ENCODE results near the gene CELF4.

Gene CELF4

GRCh38 chr18:37521510-37522465, 43.8 kb downstream of the CELF4 start:
- peaks cover 0 to 57% (median 37%) of the 10 kb centered on the region in 5 experiments for H3K27me3 ChIP-seq (replicated peaks in 2 of 5; ENCODE audit: control insufficient read depth in 4 of 5, insufficient read depth in 5 of 5, low read length in 4 of 5)
- DNase-seq, result no peak
- H3K4me1 ChIP-seq (ENCODE audit: control extremely low read depth in 1 of 4, control insufficient read depth in 4 of 4, insufficient read depth in 4 of 4, low read length in 3 of 4), result peaks cover 0 to 6% (median 2%) of the 10 kb centered on the region in 4 experiments
- H3K36me3 ChIP-seq (ENCODE audit: control insufficient read depth in 4 of 4, insufficient read depth in 4 of 4, low read length in 3 of 4), result no peaks in the 10 kb centered on the region
- 85% methylated on average over 13 of the region's 19 CpGs for WGBS (ENCODE audit: insufficient coverage)
- POLR2A ChIA-PET, result no interaction called here
- H3K4me3 ChIP-seq (ENCODE audit: control insufficient read depth in 1 of 7, extremely low read depth in 1 of 7, insufficient read depth in 4 of 7, low read depth in 2 of 7, low read length in 6 of 7), result no peak overlapping the region
- CTCF ChIA-PET, result interaction anchor here (1.0 kb wide), 1 partner anchor 32 kb away, joined by 3 read pairs; no protein-coding TSS in a partner anchor
- no peak overlapping the region for H3K27ac ChIP-seq (ENCODE audit: insufficient read depth in 1 of 2, low read depth in 1 of 2, low read length in 2 of 2, poor library complexity in 1 of 2, severe bottlenecking in 2 of 2)
- H3K9me3 ChIP-seq (ENCODE audit: control extremely low read depth in 1 of 5, control insufficient read depth in 4 of 5, insufficient read depth in 2 of 5, low read depth in 1 of 5, low read length in 4 of 5), result no peaks in the 10 kb centered on the region

GRCh38 chr18:37520508-37520907, 45.1 kb downstream of the CELF4 start:
- H3K36me3 ChIP-seq (ENCODE audit: control insufficient read depth in 4 of 4, insufficient read depth in 4 of 4, low read length in 3 of 4), result no peaks in the 10 kb centered on the region
- H3K4me3 ChIP-seq (ENCODE audit: control insufficient read depth in 1 of 7, extremely low read depth in 1 of 7, insufficient read depth in 4 of 7, low read depth in 2 of 7, low read length in 6 of 7), result no peak overlapping the region
- POLR2A ChIA-PET, result no interaction called here
- WGBS (ENCODE audit: insufficient coverage), result 100% methylated on average over 2 of the region's 3 CpGs
- no peak for DNase-seq
- CTCF ChIA-PET, result interaction anchor here (1.0 kb wide), 1 partner anchor 36 kb away, joined by 4 read pairs; no protein-coding TSS in a partner anchor
- no peaks in the 10 kb centered on the region for H3K9me3 ChIP-seq (ENCODE audit: control extremely low read depth in 1 of 5, control insufficient read depth in 4 of 5, insufficient read depth in 2 of 5, low read depth in 1 of 5, low read length in 4 of 5)
- H3K27ac ChIP-seq (ENCODE audit: insufficient read depth in 1 of 2, low read depth in 1 of 2, low read length in 2 of 2, poor library complexity in 1 of 2, severe bottlenecking in 2 of 2), result no peak overlapping the region
- H3K27me3 ChIP-seq (replicated peaks in 2 of 5; ENCODE audit: control insufficient read depth in 4 of 5, insufficient read depth in 5 of 5, low read length in 4 of 5), result peaks cover 0 to 51% (median 25%) of the 10 kb centered on the region in 5 experiments
- peaks cover 0 to 6% (median 2%) of the 10 kb centered on the region in 4 experiments for H3K4me1 ChIP-seq (ENCODE audit: control extremely low read depth in 1 of 4, control insufficient read depth in 4 of 4, insufficient read depth in 4 of 4, low read length in 3 of 4)

- DNase-seq, result no peak
- no peaks in the 10 kb centered on the region for H3K36me3 ChIP-seq (ENCODE audit: control insufficient read depth in 4 of 4, insufficient read depth in 4 of 4, low read length in 3 of 4)
- ChIA-PET CTCF (interaction anchor here (1.0 kb wide), 1 partner anchor 35 kb away, joined by 4 read pairs; no protein-coding TSS in a partner anchor), POLR2A (no interaction called here)
- peaks cover 0 to 45% (median 16%) of the 10 kb centered on the region in 5 experiments for H3K27me3 ChIP-seq (replicated peaks in 2 of 5; ENCODE audit: control insufficient read depth in 4 of 5, insufficient read depth in 5 of 5, low read length in 4 of 5)
- WGBS (ENCODE audit: insufficient coverage), result 92% methylated on average over 9 of the region's 9 CpGs
- no peak overlapping the region for H3K4me3 ChIP-seq (ENCODE audit: control insufficient read depth in 1 of 7, extremely low read depth in 1 of 7, insufficient read depth in 4 of 7, low read depth in 2 of 7, low read length in 6 of 7)
- peaks cover 0 to 5% (median under 1%) of the 10 kb centered on the region in 4 experiments for H3K4me1 ChIP-seq (ENCODE audit: control extremely low read depth in 1 of 4, control insufficient read depth in 4 of 4, insufficient read depth in 4 of 4, low read length in 3 of 4)
- no peaks in the 10 kb centered on the region for H3K9me3 ChIP-seq (ENCODE audit: control extremely low read depth in 1 of 5, control insufficient read depth in 4 of 5, insufficient read depth in 2 of 5, low read depth in 1 of 5, low read length in 4 of 5)
- no peak overlapping the region for H3K27ac ChIP-seq (ENCODE audit: insufficient read depth in 1 of 2, low read depth in 1 of 2, low read length in 2 of 2, poor library complexity in 1 of 2, severe bottlenecking in 2 of 2)
Observed at GRCh38 chr18:37519510-37520135, 46.0 kb downstream of the CELF4 start.

GRCh38 chr18:37516361-37516853, 49.2 kb downstream of the CELF4 start:
- H3K27me3 ChIP-seq (replicated peaks in 2 of 5; ENCODE audit: control insufficient read depth in 4 of 5, insufficient read depth in 5 of 5, low read length in 4 of 5), result peaks cover 0 to 27% (median 1%) of the 10 kb centered on the region in 5 experiments
- H3K4me3 ChIP-seq (ENCODE audit: control insufficient read depth in 1 of 7, extremely low read depth in 1 of 7, insufficient read depth in 4 of 7, low read depth in 2 of 7, low read length in 6 of 7), result no peak overlapping the region
- ChIA-PET CTCF (no interaction called here), POLR2A (no interaction called here)
- DNase-seq, result no peak
- H3K27ac ChIP-seq (ENCODE audit: insufficient read depth in 1 of 2, low read depth in 1 of 2, low read length in 2 of 2, poor library complexity in 1 of 2, severe bottlenecking in 2 of 2), result no peak overlapping the region
- H3K36me3 ChIP-seq (ENCODE audit: control insufficient read depth in 4 of 4, insufficient read depth in 4 of 4, low read length in 3 of 4), result no peaks in the 10 kb centered on the region
- H3K9me3 ChIP-seq (ENCODE audit: control extremely low read depth in 1 of 5, control insufficient read depth in 4 of 5, insufficient read depth in 2 of 5, low read depth in 1 of 5, low read length in 4 of 5), result no peaks in the 10 kb centered on the region
- H3K4me1 ChIP-seq (ENCODE audit: control extremely low read depth in 1 of 4, control insufficient read depth in 4 of 4, insufficient read depth in 4 of 4, low read length in 3 of 4), result no peaks in the 10 kb centered on the region
- WGBS (ENCODE audit: insufficient coverage), result 87% methylated on average over 3 of the region's 5 CpGs

- DNase-seq, result no peak
- H3K36me3 ChIP-seq (ENCODE audit: control insufficient read depth in 4 of 4, insufficient read depth in 4 of 4, low read length in 3 of 4), result no peaks in the 10 kb centered on the region
- H3K27ac ChIP-seq (ENCODE audit: insufficient read depth in 1 of 2, low read depth in 1 of 2, low read length in 2 of 2, poor library complexity in 1 of 2, severe bottlenecking in 2 of 2), result no peak overlapping the region
- H3K4me1 ChIP-seq (ENCODE audit: control extremely low read depth in 1 of 4, control insufficient read depth in 4 of 4, insufficient read depth in 4 of 4, low read length in 3 of 4), result no peaks in the 10 kb centered on the region
- 100% methylated on average over 1 of the region's 3 CpGs for WGBS (ENCODE audit: insufficient coverage)
- CTCF ChIA-PET, result interaction anchor here (1.2 kb wide), 1 partner anchor 19 kb away, joined by 3 read pairs; no protein-coding TSS in a partner anchor
- H3K4me3 ChIP-seq (ENCODE audit: control insufficient read depth in 1 of 7, extremely low read depth in 1 of 7, insufficient read depth in 4 of 7, low read depth in 2 of 7, low read length in 6 of 7), result no peak overlapping the region
- H3K9me3 ChIP-seq (ENCODE audit: control extremely low read depth in 1 of 5, control insufficient read depth in 4 of 5, insufficient read depth in 2 of 5, low read depth in 1 of 5, low read length in 4 of 5), result peaks cover 0 to 5% (median 0%) of the 10 kb centered on the region in 5 experiments
- H3K27me3 ChIP-seq (replicated peaks in 2 of 5; ENCODE audit: control insufficient read depth in 4 of 5, insufficient read depth in 5 of 5, low read length in 4 of 5), result peaks cover 0 to 25% (median 3%) of the 10 kb centered on the region in 5 experiments
- POLR2A ChIA-PET, result no interaction called here
Observed at GRCh38 chr18:37514953-37515352, 50.6 kb downstream of the CELF4 start.

- Histone ChIP-seq H3K4me3 (ENCODE audit: control insufficient read depth in 1 of 7, extremely low read depth in 1 of 7, insufficient read depth in 4 of 7, low read depth in 2 of 7, low read length in 6 of 7) (no peak overlapping the region), H3K27ac (ENCODE audit: insufficient read depth in 1 of 2, low read depth in 1 of 2, low read length in 2 of 2, poor library complexity in 1 of 2, severe bottlenecking in 2 of 2) (no peak overlapping the region), H3K4me1 (ENCODE audit: control extremely low read depth in 1 of 4, control insufficient read depth in 4 of 4, insufficient read depth in 4 of 4, low read length in 3 of 4) (no peaks in the 10 kb centered on the region), H3K9me3 (ENCODE audit: control extremely low read depth in 1 of 5, control insufficient read depth in 4 of 5, insufficient read depth in 2 of 5, low read depth in 1 of 5, low read length in 4 of 5) (peaks cover 0 to 11% (median 2%) of the 10 kb centered on the region in 5 experiments), H3K36me3 (ENCODE audit: control insufficient read depth in 4 of 4, insufficient read depth in 4 of 4, low read length in 3 of 4) (no peaks in the 10 kb centered on the region), H3K27me3 (replicated peaks in 2 of 5; ENCODE audit: control insufficient read depth in 4 of 5, insufficient read depth in 5 of 5, low read length in 4 of 5) (peaks cover 0 to 26% (median 3%) of the 10 kb centered on the region in 5 experiments)
- DNase-seq, result no peak
- POLR2A ChIA-PET, result no interaction called here
- CTCF ChIA-PET, result no interaction called here
- WGBS (ENCODE audit: insufficient coverage), result 96% methylated on average over 2 of the region's 2 CpGs
Observed at GRCh38 chr18:37512400-37512799, 53.2 kb downstream of the CELF4 start.

Measured in common myeloid progenitor, CD34-positive (primary cell).